PC-3 (cell line): ENCODE data around the gene SLC9A9.

Experiments
- CTCF ChIP-seq: fragments of 300-600 bp; sonication (generic); conservative IDR thresholded peaks from 2 replicates; pipeline ENCODE4 v1.5.1; 2017; ENCODE audit warnings: antibody characterized with exemption, low read depth, mild to moderate bottlenecking, low read length
- EZH2phosphoT487 ChIP-seq: fragments of 300-600 bp; sonication (generic); IDR thresholded peaks from 2 replicates; pipeline ENCODE4 v1.6.1; 2018; ENCODE audit warnings: mild to moderate bottlenecking, antibody characterized with exemption, low read length, borderline replicate concordance

GRCh38 chr3:143256416-143256815, 591.9 kb downstream of the SLC9A9 start:
- TF ChIP-seq CTCF: no peak
- no peak for TF ChIP-seq EZH2phosphoT487
